K562 (cell line): ENCODE measurements around the gene FUZ. TPM values are rescaled to one million over a fixed set of nuclear protein-coding genes. Genes with fewer than 3 reads are reported as not detected.

Experiments
- ATAC-seq: fragments of 200-7000 bp; cut with Tn5 transposase; 3 replicates; pipeline ENCODE4 v1.9.1; 2020; ENCODE audit warnings: moderate library complexity
- BruUV-seq: library from RNA; stranded (reverse); fragments of 400-500 nt; replicated peaks from 2 replicates; lab custom pipeline; 2021; lab: Mats Ljungman, UMichigan
- CTCF ChIA-PET: fragments of 300-600 bp; formaldehyde crosslinking; extraction: SDS; loops from one replicate; lab custom pipeline; 2021; ENCODE audit warnings: low intra/inter-chr PET ratio; lab: Yijun Ruan, JAX
- POLR2A ChIA-PET: fragments of 300-600, 350-650 bp; sonication (Branson Sonifier 250); formaldehyde crosslinking; extraction: SDS; loops from one replicate; lab custom pipeline; 2021; ENCODE audit warnings: antibody characterized with exemption, inconsistent platforms; lab: Yijun Ruan, JAX
- DNase-seq, 4 experiments: peaks; one replicate each; pipeline versions ENCODE4 v3.0.0 to v3.0.0-alpha.2; 2011 to 2018; ENCODE audit warnings: low spot score in 3 of 4, mixed read lengths in 3 of 4; ENCODE audit errors: extremely low read depth in 1 of 4
- FAIRE-seq: peaks from 2 replicates; lab custom pipeline; 2011; peaks lifted over from hg19 to GRCh38; lab: Jason Lieb, UNC
- H2AFZ ChIP-seq: 2 replicates; pipeline ENCODE4 v1.6.0; 2011; ENCODE audit warnings: low read depth, low read length, control low read depth, inconsistent platforms
- H3K27ac ChIP-seq: fragments of 200-600 bp; 3 replicates; pipeline ENCODE4 v1.8.0; 2011; ENCODE audit warnings: low read depth, mild to moderate bottlenecking, control low read depth, inconsistent platforms, low read length, moderate library complexity, mixed read lengths; ENCODE audit errors: extremely low read depth
- H3K27me3 ChIP-seq, 2 experiments: fragments of 300-600 bp in 1 of 2; 2 replicates in 1 of 2; 3 replicates in 1 of 2; pipeline versions ENCODE4 v1.6.0 to v1.8.0; 2011; ENCODE audit warnings: inconsistent platforms in 2 of 2, low read length in 2 of 2, mild to moderate bottlenecking in 1 of 2, mixed read lengths in 1 of 2, moderate library complexity in 1 of 2; ENCODE audit not compliant: control insufficient read depth in 2 of 2, insufficient read depth in 2 of 2
- H3K36me3 ChIP-seq: fragments of 300-600 bp; 3 replicates; pipeline ENCODE4 v1.8.0; 2011; ENCODE audit warnings: mild to moderate bottlenecking, low read length, inconsistent platforms; ENCODE audit not compliant: control insufficient read depth, insufficient read depth
- H3K4me1 ChIP-seq, 2 experiments: fragments of 200-600 bp in 1 of 2; replicated peaks in 1 of 2; 2 replicates in 1 of 2; 3 replicates in 1 of 2; pipeline versions ENCODE4 v1.5.1 to v1.8.0; 2011; ENCODE audit warnings: inconsistent platforms in 2 of 2, low read length in 2 of 2, mild to moderate bottlenecking in 1 of 2, mixed read lengths in 1 of 2, moderate library complexity in 1 of 2; ENCODE audit not compliant: control insufficient read depth in 2 of 2, insufficient read depth in 2 of 2
- H3K4me2 ChIP-seq: 2 replicates; pipeline ENCODE4 v1.6.1; 2011; ENCODE audit warnings: low read length, control low read depth, inconsistent platforms, mixed read lengths; ENCODE audit not compliant: insufficient read depth
- H3K4me3 ChIP-seq: fragments of 200-600 bp; sonication (generic), shearing (Covaris generic); 2 replicates; pipeline ENCODE4 v1.5.1; 2016; ENCODE audit warnings: control low read depth, inconsistent platforms
- H3K79me2 ChIP-seq: fragments of 200-600 bp; 3 replicates; pipeline ENCODE4 v1.8.0; 2011; ENCODE audit warnings: low read length, inconsistent platforms; ENCODE audit not compliant: control insufficient read depth, insufficient read depth
- H3K9ac ChIP-seq, 2 experiments: 2 replicates each; pipeline versions ENCODE4 v1.6.0 to v1.6.1; 2011; ENCODE audit warnings: low read depth in 2 of 2, low read length in 2 of 2, control low read depth in 1 of 2, inconsistent platforms in 1 of 2, mild to moderate bottlenecking in 1 of 2, mixed read lengths in 1 of 2; ENCODE audit not compliant: insufficient read depth in 1 of 2
- H3K9me1 ChIP-seq: one replicate; pipeline ENCODE4 v1.6.0; 2011; ENCODE audit warnings: inconsistent platforms, mild to moderate bottlenecking, low read length, moderate library complexity; ENCODE audit not compliant: control insufficient read depth, insufficient read depth
- H3K9me3 ChIP-seq: replicated peaks from 2 replicates; pipeline ENCODE4 v1.5.1; 2011; ENCODE audit warnings: low read depth, low read length, inconsistent platforms; ENCODE audit not compliant: control insufficient read depth, insufficient read depth
- H4K20me1 ChIP-seq: replicated peaks from 2 replicates; pipeline ENCODE4 v1.6.1; 2011; ENCODE audit warnings: low read length, inconsistent platforms, mixed read lengths; ENCODE audit not compliant: control insufficient read depth, insufficient read depth
- AFF4 ChIP-seq: sonication (generic); formaldehyde crosslinking; IDR thresholded peaks from 2 replicates; pipeline ENCODE4 v1.8.0; 2023; ENCODE audit warnings: mild to moderate bottlenecking, missing genetic modification reagents
- CEBPG ChIP-seq, 3 experiments: fragments of 200-800 bp in 1 of 3; sonication (Bioruptor generic) in 1 of 3; sonication (generic) in 1 of 3; formaldehyde crosslinking in 1 of 3; IDR thresholded peaks in 2 of 3; conservative IDR thresholded peaks in 1 of 3; 2 replicates each; pipeline versions ENCODE4 v1.6.1 to v1.8.0; 2016 to 2022; ENCODE audit warnings: missing compliant biosample characterization in 2 of 3, missing genetic modification characterization in 2 of 3, mild to moderate bottlenecking in 1 of 3, missing genetic modification reagents in 1 of 3
- KDM1A ChIP-seq, 2 experiments: fragments of 450-650 bp; IDR thresholded peaks; 2 replicates each; pipeline ENCODE4 v1.6.1; 2016; ENCODE audit warnings: mild to moderate bottlenecking in 2 of 2
- SIX5 ChIP-seq, 2 experiments: IDR thresholded peaks; 2 replicates each; pipeline ENCODE4 v1.6.1; 2011; ENCODE audit warnings: low read length in 2 of 2, borderline replicate concordance in 1 of 2, low read depth in 1 of 2, mild to moderate bottlenecking in 1 of 2, moderate library complexity in 1 of 2; ENCODE audit not compliant: insufficient read depth in 1 of 2
- SOX6 ChIP-seq: fragments of 450-650 bp; IDR thresholded peaks from 2 replicates; pipeline ENCODE4 v1.6.1; 2014; ENCODE audit warnings: mild to moderate bottlenecking
- TSHZ1 ChIP-seq: fragments of 250-450 bp; sonication (Bioruptor Pico); IDR thresholded peaks from 2 replicates; pipeline ENCODE4 v1.4.0; 2020; ENCODE audit warnings: mild to moderate bottlenecking, moderate library complexity
- ZFP36 ChIP-seq: fragments of 150-350 bp; IDR thresholded peaks from 2 replicates; pipeline ENCODE4 v1.6.1; 2018; ENCODE audit warnings: low read length, low read depth; ENCODE audit not compliant: partially characterized antibody
- WGBS: fragments of 100-300 bp; shearing (Covaris generic); methylation state at CpG from one replicate; pipeline ENCODE4 v1.1.6; 2016; ENCODE audit warnings: low coverage, mixed read lengths; ENCODE audit not compliant: insufficient coverage; ENCODE audit errors: missing lambda C conversion rate; 5-methylcytosine and 5-hydroxymethylcytosine counted together
- in situ Hi-C: fragments of 300-500 bp; cut with MboI; formaldehyde crosslinking; loops from 4 replicates; pipeline ENCODE4 v1.15.0; 2018; ENCODE audit warnings: inconsistent platforms, mixed read lengths
- intact Hi-C: fragments of 100-400 bp; cut with micrococcal nuclease; formaldehyde crosslinking; loops from 2 replicates; pipeline ENCODE4 v1.14.2; 2022
- polyA plus RNA-seq, 8 experiments: library from polyadenylated mRNA; depleted of rRNA in 4 of 8; stranded (reverse) in 5 of 8; unstranded in 3 of 8; fragments of >200 nt; fragmentation: Nextera tagmentation in 2 of 8; fragmentation: Illumina TruSeq in 1 of 8; extraction: Ambion mirVana in 2 of 8; extraction: Trizol in 1 of 8; gene quantifications; 2 replicates each; pipeline versions ENCODE4 v1.2.1 to v1.2.3, GENCODE V29; 2011 to 2014; ENCODE audit warnings: inconsistent platforms in 1 of 8, missing spikeins in 1 of 8
- total RNA-seq, 7 experiments: library from RNA; depleted of rRNA in 6 of 7; stranded (reverse); fragments of >200 nt in 6 of 7; fragmentation: Illumina TruSeq in 2 of 7; extraction: Trizol in 2 of 7; gene quantifications; 2 replicates each; pipeline versions ENCODE4 v1.2.1 to v1.2.3, GENCODE V29; 2011 to 2021; ENCODE audit warnings: low replicate concordance in 1 of 7
- TF ChIP-seq, protein P1 (sequence below): fragments of 250-450 bp; sonication (Bioruptor Pico); IDR thresholded peaks from 2 replicates; pipeline ENCODE4 v1.6.1; 2021; ENCODE audit warnings: mild to moderate bottlenecking

Gene FUZ
- total and polyA plus RNA-seq, 9 of the 15 experiments (the other 6 are each of a cell fraction or from before 2014, with no cell fraction given): 0.17 to 7.6 (median 3.6) TPM; not detected in 1

GRCh38 chr19:49844138-49845095 is 31.3 kb upstream of the FUZ start:
- no peaks in the 10 kb centered on the region for H3K27me3 ChIP-seq
- H3K9me1 ChIP-seq: peaks cover 3% of the 10 kb centered on the region
- H3K9ac ChIP-seq: peak overlapping the region in 1 of 2 experiments; percentile 70; a peak in 2 of 4 replicates
- H3K4me2 ChIP-seq: no peak overlapping the region
- intact Hi-C loops (loop anchor here (2.0 kb wide), 1 partner anchor 26 kb away; the partner anchor contains the start of gene MED25), in situ Hi-C loops (no loop called here)
- H3K4me1 ChIP-seq: peaks cover 20 to 23% of the 10 kb centered on the region in 2 experiments
- ChIA-PET CTCF (no interaction called here), POLR2A (interaction anchor here (0.6 to 1.3 kb wide), 3 partner anchors 9 to 86 kb away, joined by 3 to 5 read pairs (median 4); no protein-coding TSS in a partner anchor)
- TF ChIP-seq ZFP36: no peak
- TF ChIP-seq AFF4: no peak
- no peak for TF ChIP-seq SOX6
- no peak for TF ChIP-seq KDM1A (IDR thresholded peaks at IDR 0.05)
- no peak for TF ChIP-seq TSHZ1 (CRISPR knock-in tag)
- TF ChIP-seq SIX5 (IDR thresholded peaks at IDR 0.05; ENCODE audit: borderline replicate concordance in 1 of 2, insufficient read depth in 1 of 2, low read depth in 1 of 2, low read length in 2 of 2): no peak
- TF ChIP-seq CEBPG (CRISPR knock-in tag; IDR thresholded peaks at IDR 0.05): peak; percentile 32; the same call in 1 of the 2 replicates
- no peak for TF ChIP-seq CEBPG (tag; conservative IDR thresholded peaks at IDR 0.05 in 1 of 2, IDR thresholded peaks at IDR 0.05 in 1 of 2)
- TF ChIP-seq, protein P1, sequence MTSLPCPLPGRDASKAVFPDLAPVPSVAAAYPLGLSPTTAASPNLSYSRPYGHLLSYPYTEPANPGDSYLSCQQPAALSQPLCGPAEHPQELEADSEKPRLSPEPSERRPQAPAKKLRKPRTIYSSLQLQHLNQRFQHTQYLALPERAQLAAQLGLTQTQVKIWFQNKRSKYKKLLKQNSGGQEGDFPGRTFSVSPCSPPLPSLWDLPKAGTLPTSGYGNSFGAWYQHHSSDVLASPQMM (CRISPR knock-in tag): no peak
- no peak overlapping the region for H3K27ac ChIP-seq
- BruUV-seq: no TSS peak
- H3K79me2 ChIP-seq: peaks cover 8% of the 10 kb centered on the region; the same call in 2 of the 3 replicates
- no peak for ATAC-seq
- FAIRE-seq: no peak
- H3K36me3 ChIP-seq: peaks cover 15% of the 10 kb centered on the region; the same call in 2 of the 3 replicates
- no peak overlapping the region for H2AFZ ChIP-seq
- DNase-seq: no peak
- 0 out of 2 replicates have a peak, but pooled peaks cover 6% of the 10 kb centered on the region for H3K9me3 ChIP-seq
- no peak overlapping the region for H3K4me3 ChIP-seq
- H4K20me1 ChIP-seq: no peaks in the 10 kb centered on the region
- WGBS: 74% methylated on average over 18 of the region's 18 CpGs
